WTC11 (cell line): ENCODE results near the gene DNAJC15. TPM values are rescaled to one million over a fixed set of nuclear protein-coding genes. Genes with fewer than 3 reads are reported as not detected.
A peak's percentile ranks its signal among the peaks of the same experiment; 100 is the strongest.

Experiments used
- ATAC-seq: fragments of 200-7000 bp; cut with Tn5 transposase; 2 replicates; pipeline ENCODE4 v1.10.0; 2021; ENCODE audit warnings: mild to moderate bottlenecking, moderate library complexity
- CTCF ChIA-PET: fragments of 300-600 bp; sonication (Branson Sonifier 250); formaldehyde crosslinking; loops from one replicate; lab custom pipeline; 2021; ENCODE audit warnings: antibody characterized with exemption; lab: Charles Lee
- POLR2A ChIA-PET: fragments of 350-600 bp; sonication (Branson Sonifier 250); formaldehyde crosslinking; loops from one replicate; lab custom pipeline; 2021; ENCODE audit warnings: antibody characterized with exemption; lab: Charles Lee
- DNase-seq: peaks from one replicate; pipeline ENCODE4 v3.0.0; 2021; ENCODE audit warnings: low spot score
- H3K27ac Mint-ChIP-seq: 2 replicates; pipeline ENCODE4 v1.8.0; 2021; ENCODE audit warnings: mixed read lengths
- H3K27me3 Mint-ChIP-seq: 2 replicates; pipeline ENCODE4 v1.8.0; 2021; ENCODE audit warnings: low read depth, mild to moderate bottlenecking, moderate library complexity, mixed read lengths
- H3K36me3 Mint-ChIP-seq: 2 replicates; pipeline ENCODE4 v1.8.0; 2021; ENCODE audit warnings: mixed read lengths
- H3K4me1 Mint-ChIP-seq: 2 replicates; pipeline ENCODE4 v1.8.0; 2022; ENCODE audit warnings: mixed read lengths
- H3K4me3 Mint-ChIP-seq: 2 replicates; pipeline ENCODE4 v1.8.0; 2021; ENCODE audit warnings: mild to moderate bottlenecking, moderate library complexity, mixed read lengths
- H3K9me3 Mint-ChIP-seq: 2 replicates; pipeline ENCODE4 v1.8.0; 2021; ENCODE audit warnings: mixed read lengths
- ATF1 ChIP-seq: sonication (generic); formaldehyde crosslinking; IDR thresholded peaks from 2 replicates; pipeline ENCODE4 v1.8.1; 2023; ENCODE audit warnings: mild to moderate bottlenecking, moderate library complexity, missing genetic modification reagents
- ATF2 ChIP-seq: sonication (generic); formaldehyde crosslinking; IDR thresholded peaks from 2 replicates; pipeline ENCODE4 v1.8.1; 2022; ENCODE audit warnings: low read depth, missing genetic modification reagents, borderline replicate concordance
- ATF6 ChIP-seq: sonication (generic); formaldehyde crosslinking; IDR thresholded peaks from 2 replicates; pipeline ENCODE4 v1.8.1; 2023; ENCODE audit warnings: mild to moderate bottlenecking, missing genetic modification reagents
- CBFB ChIP-seq: sonication (generic); formaldehyde crosslinking; IDR thresholded peaks from 2 replicates; pipeline ENCODE4 v1.8.1; 2022; ENCODE audit warnings: mild to moderate bottlenecking, low read depth, missing genetic modification reagents
- JUN ChIP-seq: sonication (generic); formaldehyde crosslinking; IDR thresholded peaks from 2 replicates; pipeline ENCODE4 v1.8.0; 2023; ENCODE audit warnings: mild to moderate bottlenecking, missing genetic modification reagents
- KAT7 ChIP-seq: sonication (generic); formaldehyde crosslinking; IDR thresholded peaks from 2 replicates; pipeline ENCODE4 v1.8.1; 2023; ENCODE audit warnings: missing genetic modification reagents, mild to moderate bottlenecking, borderline replicate concordance
- PREB ChIP-seq: sonication (generic); formaldehyde crosslinking; IDR thresholded peaks from 2 replicates; pipeline ENCODE4 v1.8.1; 2022; ENCODE audit warnings: mild to moderate bottlenecking, missing genetic modification reagents, moderate library complexity, borderline replicate concordance
- TCF7 ChIP-seq: sonication (generic); formaldehyde crosslinking; IDR thresholded peaks from 2 replicates; pipeline ENCODE4 v1.8.0; 2022; ENCODE audit warnings: mild to moderate bottlenecking, low read depth, missing genetic modification reagents, moderate library complexity
- TEAD1 ChIP-seq: sonication (generic); formaldehyde crosslinking; IDR thresholded peaks from 2 replicates; pipeline ENCODE4 v1.8.0; 2022; ENCODE audit warnings: mild to moderate bottlenecking, missing genetic modification reagents
- ZBTB43 ChIP-seq: sonication (generic); formaldehyde crosslinking; IDR thresholded peaks from 2 replicates; pipeline ENCODE4 v1.8.1; 2023; ENCODE audit warnings: mild to moderate bottlenecking, missing genetic modification reagents
- ZMAT4 ChIP-seq: fragments of 250-450 bp; sonication (Bioruptor Pico); IDR thresholded peaks from 2 replicates; pipeline ENCODE4 v1.9.0; 2021; ENCODE audit warnings: mild to moderate bottlenecking
- ZNF121 ChIP-seq: sonication (generic); formaldehyde crosslinking; IDR thresholded peaks from 2 replicates; pipeline ENCODE4 v1.8.0; 2023; ENCODE audit warnings: missing genetic modification reagents
- ZNF219 ChIP-seq: sonication (generic); formaldehyde crosslinking; IDR thresholded peaks from 2 replicates; pipeline ENCODE4 v1.8.0; 2023; ENCODE audit warnings: missing genetic modification reagents, mild to moderate bottlenecking, borderline replicate concordance
- ZNF396 ChIP-seq: fragments of 250-450 bp; sonication (Bioruptor Pico); IDR thresholded peaks from 2 replicates; pipeline ENCODE4 v1.8.0; 2021; ENCODE audit warnings: mild to moderate bottlenecking, moderate library complexity, borderline replicate concordance
- ZNF532 ChIP-seq: fragments of 250-450 bp; sonication (Bioruptor Pico); IDR thresholded peaks from 2 replicates; pipeline ENCODE4 v1.9.0; 2021; ENCODE audit warnings: mild to moderate bottlenecking, borderline replicate concordance
- total RNA-seq: library from RNA; stranded (reverse); gene quantifications from 3 replicates; pipeline ENCODE4 v1.2.3, GENCODE V29; 2021
- TF ChIP-seq, protein P1 (sequence below): fragments of 250-450 bp; sonication (Bioruptor Pico); IDR thresholded peaks from 2 replicates; pipeline ENCODE4 v1.9.0; 2021; ENCODE audit warnings: mild to moderate bottlenecking

Gene DNAJC15
- total RNA-seq, 1 experiment from 2014 or later = 12.2 TPM

GRCh38 chr13:43057653-43058317, 34.4 kb downstream of the DNAJC15 start:
- H3K36me3 Mint-ChIP-seq = peaks cover 6% of the 10 kb centered on the region; the same call in 1 of the 2 replicates
- ChIA-PET CTCF (interaction anchor here (1.0 kb wide), 1 partner anchor 27 kb away, joined by 4 read pairs; no protein-coding TSS in a partner anchor), POLR2A (no interaction called here)
- peak; percentile 23 for DNase-seq
- H3K27me3 Mint-ChIP-seq = peaks cover 8% of the 10 kb centered on the region
- peaks cover 14% of the 10 kb centered on the region for H3K9me3 Mint-ChIP-seq
- TF ChIP-seq KAT7 (CRISPR knock-in tag) (no peak), ZMAT4 (CRISPR knock-in tag) (no peak), TCF7 (CRISPR knock-in tag) (no peak), ATF1 (CRISPR knock-in tag) (no peak), ZNF219 (no peak), PREB (CRISPR knock-in tag) (no peak), ZBTB43 (CRISPR knock-in tag) (no peak)
- TF ChIP-seq, protein P1, sequence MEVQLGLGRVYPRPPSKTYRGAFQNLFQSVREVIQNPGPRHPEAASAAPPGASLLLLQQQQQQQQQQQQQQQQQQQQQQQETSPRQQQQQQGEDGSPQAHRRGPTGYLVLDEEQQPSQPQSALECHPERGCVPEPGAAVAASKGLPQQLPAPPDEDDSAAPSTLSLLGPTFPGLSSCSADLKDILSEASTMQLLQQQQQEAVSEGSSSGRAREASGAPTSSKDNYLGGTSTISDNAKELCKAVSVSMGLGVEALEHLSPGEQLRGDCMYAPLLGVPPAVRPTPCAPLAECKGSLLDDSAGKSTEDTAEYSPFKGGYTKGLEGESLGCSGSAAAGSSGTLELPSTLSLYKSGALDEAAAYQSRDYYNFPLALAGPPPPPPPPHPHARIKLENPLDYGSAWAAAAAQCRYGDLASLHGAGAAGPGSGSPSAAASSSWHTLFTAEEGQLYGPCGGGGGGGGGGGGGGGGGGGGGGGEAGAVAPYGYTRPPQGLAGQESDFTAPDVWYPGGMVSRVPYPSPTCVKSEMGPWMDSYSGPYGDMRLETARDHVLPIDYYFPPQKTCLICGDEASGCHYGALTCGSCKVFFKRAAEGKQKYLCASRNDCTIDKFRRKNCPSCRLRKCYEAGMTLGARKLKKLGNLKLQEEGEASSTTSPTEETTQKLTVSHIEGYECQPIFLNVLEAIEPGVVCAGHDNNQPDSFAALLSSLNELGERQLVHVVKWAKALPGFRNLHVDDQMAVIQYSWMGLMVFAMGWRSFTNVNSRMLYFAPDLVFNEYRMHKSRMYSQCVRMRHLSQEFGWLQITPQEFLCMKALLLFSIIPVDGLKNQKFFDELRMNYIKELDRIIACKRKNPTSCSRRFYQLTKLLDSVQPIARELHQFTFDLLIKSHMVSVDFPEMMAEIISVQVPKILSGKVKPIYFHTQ = no peak
- peak overlapping the region; percentile 12; the same call in 1 of the 2 replicates for H3K4me3 Mint-ChIP-seq
- H3K27ac Mint-ChIP-seq = peak overlapping the region; percentile 55
- H3K4me1 Mint-ChIP-seq = peaks cover 57% of the 10 kb centered on the region
- ATAC-seq = peak; percentile 58

DNA sequence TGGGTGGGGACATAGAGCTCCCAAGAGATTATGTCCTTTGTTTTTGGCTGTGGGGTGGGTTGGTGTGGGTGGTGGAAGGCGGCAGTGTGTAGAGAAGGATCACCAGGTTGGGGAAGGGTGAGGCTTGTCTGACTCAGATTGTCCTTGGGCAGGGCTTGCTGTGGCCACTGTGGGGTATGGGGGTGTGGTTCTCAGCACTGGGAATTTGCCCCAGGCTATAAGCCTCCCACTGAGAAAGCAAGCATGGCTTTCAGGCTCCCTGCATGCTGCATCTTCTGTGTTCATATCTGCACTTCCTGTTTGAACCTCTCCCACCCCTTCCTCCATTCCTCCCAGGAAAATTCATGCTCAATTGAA, 34.9 kb downstream of the DNAJC15 start:
- peaks cover 57% of the 10 kb centered on the region for H3K4me1 Mint-ChIP-seq
- peaks cover 8% of the 10 kb centered on the region for H3K9me3 Mint-ChIP-seq
- DNase-seq (peak; percentile 23), ATAC-seq (peak; percentile 11; the same call in 1 of the 2 replicates)
- H3K36me3 Mint-ChIP-seq = peaks cover 6% of the 10 kb centered on the region; the same call in 1 of the 2 replicates
- CTCF ChIA-PET = no interaction called here
- POLR2A ChIA-PET = no interaction called here
- H3K27ac Mint-ChIP-seq = peak overlapping the region; percentile 55; the same call in 1 of the 2 replicates
- H3K4me3 Mint-ChIP-seq = no peak overlapping the region
- H3K27me3 Mint-ChIP-seq = peaks cover 8% of the 10 kb centered on the region
- no peak for TF ChIP-seq JUN (CRISPR knock-in tag)
- TF ChIP-seq ZMAT4 (CRISPR knock-in tag) = no peak
- no peak for TF ChIP-seq ZNF121 (CRISPR knock-in tag)
- TF ChIP-seq ZNF396 (CRISPR knock-in tag) = no peak
- TF ChIP-seq TEAD1 (CRISPR knock-in tag) = no peak
- no peak for TF ChIP-seq ATF1 (CRISPR knock-in tag)
- no peak for TF ChIP-seq CBFB (CRISPR knock-in tag)
- no peak for TF ChIP-seq ZNF532
- TF ChIP-seq ATF6 (CRISPR knock-in tag) = no peak
- no peak for TF ChIP-seq ATF2
